Loucy (cell line): ENCODE measurements around the gene BMERB1.
"Not testable (repeated sequence)": the region's sequence is repeated elsewhere in the genome, so short reads cannot be mapped to it uniquely, and the experiment has no call there.

Experiments
- H2AFZ ChIP-seq: fragments of 200-600 bp; sonication (generic); 2 replicates; pipeline ENCODE4 v1.6.0; 2016; ENCODE audit warnings: antibody characterized with exemption, mild to moderate bottlenecking, low read length, moderate library complexity
- H3F3A ChIP-seq: fragments of 200-600 bp; 2 replicates; pipeline ENCODE4 v1.6.0; 2016; ENCODE audit warnings: antibody characterized with exemption, low read depth, mild to moderate bottlenecking
- H3K27me3 ChIP-seq: fragments of 200-600 bp; sonication (generic); 2 replicates; pipeline ENCODE4 v1.6.1; 2014; ENCODE audit warnings: low read length, mild to moderate bottlenecking; ENCODE audit not compliant: insufficient read depth, poor library complexity, severe bottlenecking
- H3K36me3 ChIP-seq: fragments of 200-600 bp; sonication (generic); 2 replicates; pipeline ENCODE4 v1.6.1; 2016; ENCODE audit warnings: low read length; ENCODE audit not compliant: insufficient read depth
- H3K4me1 ChIP-seq: fragments of 200-600 bp; sonication (generic); 2 replicates; pipeline ENCODE4 v1.5.1; 2014; ENCODE audit warnings: low read length, mild to moderate bottlenecking; ENCODE audit not compliant: insufficient read depth, poor library complexity, severe bottlenecking
- H3K4me2 ChIP-seq: fragments of 200-600 bp; sonication (generic); 2 replicates; pipeline ENCODE4 v1.6.0; 2014; ENCODE audit warnings: antibody characterized with exemption, low read length, low read depth, mild to moderate bottlenecking; ENCODE audit not compliant: poor library complexity, severe bottlenecking
- H3K4me3 ChIP-seq: fragments of 200-600 bp; sonication (generic); 2 replicates; pipeline ENCODE4 v1.5.1; 2014; ENCODE audit warnings: low read length, mild to moderate bottlenecking, mixed read lengths; ENCODE audit not compliant: poor library complexity, severe bottlenecking
- H3K79me2 ChIP-seq: fragments of 200-600 bp; sonication (generic); 2 replicates; pipeline ENCODE4 v1.6.1; 2014; ENCODE audit warnings: low read length; ENCODE audit not compliant: insufficient read depth
- H3K9ac ChIP-seq: fragments of 200-600 bp; sonication (generic); 2 replicates; pipeline ENCODE4 v1.6.0; 2014; ENCODE audit warnings: mild to moderate bottlenecking, low read depth, low read length, moderate library complexity; ENCODE audit not compliant: poor library complexity, severe bottlenecking
- H3K9me2 ChIP-seq: fragments of 200-600 bp; sonication (generic); replicated peaks from 2 replicates; pipeline ENCODE4 v1.6.1; 2016; ENCODE audit warnings: low read depth, low read length, mixed read lengths
- H3K9me3 ChIP-seq: fragments of 200-600 bp; sonication (generic); 2 replicates; pipeline ENCODE4 v1.6.1; 2014; ENCODE audit warnings: mild to moderate bottlenecking, antibody characterized with exemption, low read length, low read depth; ENCODE audit not compliant: insufficient read depth
- H4K20me1 ChIP-seq: fragments of 200-600 bp; sonication (generic); 2 replicates; pipeline ENCODE4 v1.6.0; 2014; ENCODE audit warnings: antibody characterized with exemption, low read length, mild to moderate bottlenecking; ENCODE audit not compliant: insufficient read depth, poor library complexity, severe bottlenecking
- EZH2phosphoT487 ChIP-seq: fragments of 200-600 bp; IDR thresholded peaks from 2 replicates; pipeline ENCODE4 v1.6.1; 2018; ENCODE audit warnings: antibody characterized with exemption, mild to moderate bottlenecking, moderate library complexity, borderline replicate concordance

The BMERB1 gene

DNA sequence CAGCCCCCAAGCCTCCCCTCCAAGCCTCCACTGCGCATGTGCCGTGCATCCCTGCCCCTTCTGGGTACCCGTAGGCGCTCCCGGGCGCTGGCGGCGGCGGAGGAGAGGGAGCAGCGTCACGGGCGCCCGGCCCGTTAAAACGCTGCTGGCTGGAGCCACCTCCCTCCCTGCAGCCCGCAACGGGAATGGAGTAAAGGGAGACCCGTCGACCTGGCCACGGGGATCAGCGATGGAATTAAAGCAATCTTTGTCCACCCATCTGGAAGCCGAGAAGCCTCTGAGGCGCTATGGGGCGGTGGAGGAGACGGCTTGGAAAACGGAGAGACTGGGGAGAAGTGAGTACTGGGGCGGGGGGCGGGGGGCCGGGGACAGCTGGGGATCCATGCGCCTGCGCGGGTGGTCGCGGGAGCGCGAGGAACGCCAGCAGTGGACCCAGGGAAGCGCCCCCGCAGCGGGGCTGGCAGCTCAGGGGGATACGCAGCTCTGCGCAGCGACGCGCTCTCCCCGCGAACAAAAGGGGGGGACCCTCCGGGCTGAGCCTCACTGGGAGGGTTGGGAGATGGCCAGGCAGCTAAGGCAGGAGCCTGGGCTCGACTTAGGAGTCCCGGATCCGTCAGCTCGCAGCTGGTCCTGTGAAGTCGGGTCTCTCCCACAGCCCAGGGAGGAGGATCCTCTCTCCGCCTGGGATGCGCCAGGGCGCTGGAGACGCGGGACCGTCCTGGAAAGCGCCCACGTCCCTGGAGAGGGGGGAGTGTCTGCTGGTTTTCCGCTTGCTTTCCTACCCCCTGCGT is at the start of gene BMERB1:
Gene BMERB1 (plus strand): TSS at position 164 of the 791 bp plus-strand sequence. CDS start 66 bp downstream, at position 230.
- Histone ChIP-seq H3K4me2 (no peak within 1 kb of the TSS), H3K4me1 (no peaks in the 10 kb centered on the region), H3K79me2 (no peaks in the 10 kb centered on the region), H3K9ac (no peak within 1 kb of the TSS), H4K20me1 (no peaks in the 10 kb centered on the region), H3K4me3 (no peak within 1 kb of the TSS), H3K9me3 (no peaks in the 10 kb centered on the region), H2AFZ (no peak within 1 kb of the TSS), H3K9me2 (no peaks in the 10 kb centered on the region), H3F3A (no peaks in the 10 kb centered on the region), H3K27me3 (no peaks in the 10 kb centered on the region), H3K36me3 (no peaks in the 10 kb centered on the region)
- TF ChIP-seq EZH2phosphoT487 = no peak

DNA sequence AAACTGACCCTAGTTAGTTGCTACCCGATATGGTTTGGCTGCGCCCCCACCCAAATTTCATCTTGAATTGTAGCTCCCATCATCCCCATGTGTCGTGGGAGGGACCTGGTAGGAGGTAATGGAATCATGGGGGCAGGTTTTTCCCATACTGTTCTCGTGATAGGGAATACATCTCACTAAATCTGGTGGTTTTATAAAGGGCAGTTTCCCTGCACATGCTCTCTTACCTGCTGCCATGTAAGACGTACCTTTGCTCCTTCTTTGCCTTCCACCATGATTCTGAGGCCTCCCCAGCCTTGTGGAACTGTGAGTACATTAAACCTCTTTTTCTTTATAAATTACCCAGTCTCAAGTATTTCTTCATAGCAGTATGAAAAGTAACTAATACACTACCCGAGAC is 46.3 kb upstream of the BMERB1 start:
- not testable (repeated sequence) for H3K4me1 ChIP-seq, H3K9me3 ChIP-seq, H3K4me2 ChIP-seq, H3F3A ChIP-seq, H2AFZ ChIP-seq, H3K36me3 ChIP-seq, H4K20me1 ChIP-seq, H3K9ac ChIP-seq, H3K9me2 ChIP-seq, H3K27me3 ChIP-seq, H3K79me2 ChIP-seq, H3K4me3 ChIP-seq

DNA sequence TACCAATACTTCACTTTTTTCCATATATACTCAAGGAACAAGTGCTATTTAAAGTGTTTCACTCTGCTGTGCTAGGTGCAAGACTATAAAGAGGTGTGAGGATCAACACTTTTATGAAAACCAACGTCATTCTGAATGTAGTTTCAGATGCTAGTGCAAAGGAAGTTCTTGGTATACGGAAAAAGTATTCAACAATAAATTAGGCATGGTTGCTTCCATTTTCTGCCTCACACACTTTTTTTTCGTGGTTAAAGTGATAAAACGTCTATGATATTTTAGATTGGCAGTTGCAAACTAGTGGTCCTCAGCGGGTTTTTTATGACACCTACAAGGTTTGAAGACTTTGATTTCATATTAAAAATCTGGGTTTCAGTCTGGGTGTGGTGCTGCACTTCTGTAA is 44.5 kb upstream of the BMERB1 start:
- H3K9me3 ChIP-seq, H3K4me3 ChIP-seq, H3K4me2 ChIP-seq, H3K4me1 ChIP-seq, H3K27me3 ChIP-seq, H3K9me2 ChIP-seq, H3K36me3 ChIP-seq, H2AFZ ChIP-seq, H3K9ac ChIP-seq, H4K20me1 ChIP-seq, H3F3A ChIP-seq, H3K79me2 ChIP-seq: not testable (repeated sequence)

DNA sequence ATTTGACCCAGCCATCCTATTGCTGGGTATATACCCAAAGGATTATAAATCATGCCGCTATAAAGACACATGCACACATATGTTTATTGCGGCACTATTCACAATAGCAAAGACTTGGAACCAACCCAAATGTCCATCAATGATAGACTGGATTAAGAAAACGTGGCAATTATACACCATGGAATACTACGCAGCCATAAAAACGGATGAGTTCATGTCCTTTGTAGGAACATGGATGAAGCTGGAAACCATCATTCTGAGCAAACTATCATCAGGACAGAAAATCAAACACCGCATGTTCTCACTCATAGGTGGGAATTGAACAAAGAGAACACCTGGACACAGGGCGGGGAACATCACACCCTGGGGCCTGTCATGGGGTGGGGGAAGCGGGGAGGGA is 41.4 kb upstream of the BMERB1 start:
- H3K9me3 ChIP-seq, H3K36me3 ChIP-seq, H3K9me2 ChIP-seq, H4K20me1 ChIP-seq, H3K4me3 ChIP-seq, H3K4me1 ChIP-seq, H3K9ac ChIP-seq, H3K4me2 ChIP-seq, H3F3A ChIP-seq, H2AFZ ChIP-seq, H3K27me3 ChIP-seq, H3K79me2 ChIP-seq: not testable (repeated sequence)

DNA sequence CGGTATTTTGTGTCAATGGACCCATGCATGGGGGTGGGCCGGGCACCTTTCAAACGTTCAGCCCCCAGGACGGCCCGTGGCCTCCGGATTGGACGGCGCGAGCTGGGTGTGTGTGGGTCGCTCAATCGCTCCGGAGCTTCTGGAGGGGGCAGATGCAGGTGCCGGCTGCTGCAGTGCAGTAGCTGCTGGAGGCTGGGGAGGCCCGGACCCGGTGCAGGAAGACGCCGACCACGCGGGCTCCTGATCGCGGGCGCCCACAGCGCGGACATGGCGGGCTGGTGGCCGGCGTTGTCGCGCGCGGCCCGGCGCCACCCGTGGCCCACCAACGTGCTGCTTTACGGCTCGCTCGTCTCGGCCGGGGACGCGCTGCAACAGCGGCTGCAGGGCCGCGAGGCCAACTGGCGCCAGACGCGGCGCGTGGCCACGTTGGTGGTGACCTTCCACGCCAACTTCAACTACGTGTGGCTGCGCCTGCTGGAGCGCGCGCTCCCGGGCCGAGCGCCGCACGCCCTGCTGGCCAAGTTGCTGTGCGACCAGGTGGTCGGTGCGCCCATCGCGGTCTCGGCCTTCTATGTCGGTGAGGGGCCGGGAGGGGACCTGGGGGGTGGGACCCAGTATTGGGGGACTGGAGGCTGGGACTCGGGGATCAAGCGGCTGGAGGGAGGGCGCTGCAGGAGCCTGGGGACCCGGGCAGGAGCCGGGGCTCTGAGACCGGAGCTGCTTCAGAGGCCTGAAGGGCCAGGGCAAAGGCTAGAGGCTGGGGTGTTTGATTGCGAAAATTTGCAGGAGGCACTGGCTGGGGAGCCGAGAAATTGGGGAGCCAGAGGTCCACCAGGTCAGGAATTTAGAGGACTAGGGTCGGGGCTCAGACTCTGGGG is 38.5 kb upstream of the BMERB1 start, which contains the start of gene MPV17L:
Gene MPV17L (plus strand): TSS at position 124 of the 878 bp plus-strand sequence. CDS start 144 bp downstream, at position 268.
- H3K4me3 ChIP-seq, H3K79me2 ChIP-seq, H3K4me1 ChIP-seq, H3K9me3 ChIP-seq, H3K27me3 ChIP-seq, H4K20me1 ChIP-seq, H3F3A ChIP-seq, H3K4me2 ChIP-seq, H3K9me2 ChIP-seq, H3K36me3 ChIP-seq, H2AFZ ChIP-seq, H3K9ac ChIP-seq: not testable (repeated sequence)

DNA sequence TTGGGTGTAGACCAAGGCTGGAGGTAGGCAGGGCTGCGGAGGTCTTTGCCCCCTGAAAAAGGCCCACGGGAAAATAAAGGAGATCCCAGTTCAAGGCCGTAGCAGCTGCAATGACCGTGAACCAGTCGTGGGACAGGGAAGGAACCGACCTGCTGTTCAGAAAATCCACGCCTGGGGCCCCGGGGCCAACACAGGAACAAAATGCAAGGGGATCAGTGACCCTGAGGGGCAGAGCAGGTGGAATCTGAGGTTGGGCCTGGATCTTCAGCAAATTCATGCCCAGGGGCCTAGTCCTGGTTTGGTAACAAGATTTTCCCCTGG is 37.9 kb upstream of the BMERB1 start:
- not testable (repeated sequence) for H3K36me3 ChIP-seq, H3K9ac ChIP-seq

More for the DNA sequence above, 37.9 kb upstream of the BMERB1 start:
- not testable (repeated sequence) for H4K20me1 ChIP-seq, H3K9me2 ChIP-seq, H3K4me2 ChIP-seq, H2AFZ ChIP-seq, H3K9me3 ChIP-seq, H3K4me3 ChIP-seq, H3K27me3 ChIP-seq, H3K79me2 ChIP-seq, H3K4me1 ChIP-seq, H3F3A ChIP-seq
